HepG2 (cell line): ENCODE results near the gene ACVR1C. TPM values are rescaled to one million over a fixed set of nuclear protein-coding genes. Genes with fewer than 3 reads are reported as not detected.

Experiments
- ATAC-seq: fragments of 200-7000 bp; cut with Tn5 transposase; 3 replicates; pipeline ENCODE4 v1.9.1; 2020; ENCODE audit warnings: mild to moderate bottlenecking, moderate library complexity
- BruUV-seq: library from RNA; stranded (reverse); fragments of 400-500 nt; replicated peaks from 2 replicates; lab custom pipeline; 2021; lab: Mats Ljungman, UMichigan
- CTCF ChIA-PET: fragments of 300-600 bp; formaldehyde crosslinking; extraction: SDS; loops from one replicate; lab custom pipeline; 2021; ENCODE audit warnings: low total read pairs, inconsistent platforms, low intra/inter-chr PET ratio; lab: Yijun Ruan, JAX
- POLR2A ChIA-PET: fragments of 350-600 bp; sonication (Branson Sonifier 250); formaldehyde crosslinking; loops from one replicate; lab custom pipeline; 2020; ENCODE audit warnings: antibody characterized with exemption, inconsistent platforms; lab: Yijun Ruan, JAX
- DNase-seq: peaks from one replicate; pipeline ENCODE4 v3.0.0-alpha.2; 2015; ENCODE audit warnings: low spot score
- FAIRE-seq: peaks from 3 replicates; lab custom pipeline; 2011; peaks lifted over from hg19 to GRCh38; lab: Jason Lieb, UNC
- H2AFZ ChIP-seq: one replicate; pipeline ENCODE4 v1.6.1; 2011; ENCODE audit warnings: low read length, inconsistent platforms
- H3K27ac ChIP-seq: fragments of 300-600 bp; 3 replicates; pipeline ENCODE4 v1.8.0; 2011; ENCODE audit warnings: mixed run types, mild to moderate bottlenecking, mixed read lengths, low read length, inconsistent platforms; ENCODE audit not compliant: insufficient read depth; ENCODE audit errors: extremely low read length
- H3K27me3 ChIP-seq, 2 experiments: fragments of 200-600 bp in 1 of 2; 2 replicates in 1 of 2; 3 replicates in 1 of 2; pipeline versions ENCODE4 v1.6.0 to v1.8.0; 2011; ENCODE audit warnings: low read length in 2 of 2, mild to moderate bottlenecking in 2 of 2, moderate library complexity in 2 of 2, inconsistent platforms in 1 of 2; ENCODE audit not compliant: insufficient read depth in 2 of 2, control insufficient read depth in 1 of 2
- H3K36me3 ChIP-seq, 2 experiments: fragments of 200-600 bp in 1 of 2; replicated peaks in 1 of 2; 2 replicates in 1 of 2; 3 replicates in 1 of 2; pipeline versions ENCODE4 v1.5.1 to v1.8.0; 2011; ENCODE audit warnings: low read length in 2 of 2, inconsistent platforms in 1 of 2; ENCODE audit not compliant: insufficient read depth in 2 of 2, control insufficient read depth in 1 of 2
- H3K4me1 ChIP-seq: 2 replicates; pipeline ENCODE4 v1.5.1; 2012; ENCODE audit warnings: low read length, inconsistent platforms; ENCODE audit not compliant: insufficient read depth
- H3K4me2 ChIP-seq: 2 replicates; pipeline ENCODE4 v1.6.0; 2011; ENCODE audit warnings: low read depth, low read length, inconsistent platforms
- H3K4me3 ChIP-seq, 3 experiments: fragments of 200-600 bp in 1 of 3; sonication (generic), shearing (Covaris generic) in 1 of 3; replicated peaks in 1 of 3; 2 replicates each; pipeline ENCODE4 v1.5.1; 2011 to 2016; ENCODE audit warnings: low read length in 3 of 3, inconsistent platforms in 2 of 3, low read depth in 2 of 3, mild to moderate bottlenecking in 2 of 3, control low read depth in 1 of 3, mixed read lengths in 1 of 3; ENCODE audit not compliant: insufficient read depth in 1 of 3
- H3K79me2 ChIP-seq: one replicate; pipeline ENCODE4 v1.6.1; 2011; ENCODE audit warnings: low read length, inconsistent platforms; ENCODE audit not compliant: insufficient read depth
- H3K9ac ChIP-seq: 2 replicates; pipeline ENCODE4 v1.6.0; 2011; ENCODE audit warnings: mild to moderate bottlenecking, low read depth, low read length, inconsistent platforms; ENCODE audit not compliant: insufficient read depth
- H3K9me3 ChIP-seq: 2 replicates; pipeline ENCODE4 v1.5.1; 2012; ENCODE audit warnings: mild to moderate bottlenecking, low read length
- H4K20me1 ChIP-seq: 2 replicates; pipeline ENCODE4 v1.6.0; 2011; ENCODE audit warnings: inconsistent platforms, mild to moderate bottlenecking, low read length, moderate library complexity; ENCODE audit not compliant: insufficient read depth
- EZH2 ChIP-seq: conservative IDR thresholded peaks from 2 replicates; pipeline ENCODE4 v1.6.1; 2012; ENCODE audit warnings: mild to moderate bottlenecking, low read depth, low read length, moderate library complexity
- FOSL1 ChIP-seq: sonication (generic); formaldehyde crosslinking; IDR thresholded peaks from 2 replicates; pipeline ENCODE4 v1.9.0; 2021; ENCODE audit warnings: missing genetic modification reagents, borderline replicate concordance
- GATAD2A ChIP-seq: IDR thresholded peaks from 2 replicates; pipeline ENCODE4 v1.6.1; 2016
- KAT8 ChIP-seq: IDR thresholded peaks from 2 replicates; pipeline ENCODE4 v1.6.1; 2016; ENCODE audit warnings: missing genetic modification reagents, missing compliant biosample characterization
- KDM5B ChIP-seq: sonication (generic); formaldehyde crosslinking; IDR thresholded peaks from 2 replicates; pipeline ENCODE4 v1.4.0; 2020; ENCODE audit warnings: missing genetic modification reagents, mild to moderate bottlenecking, borderline replicate concordance
- MED1 ChIP-seq: sonication (generic); formaldehyde crosslinking; IDR thresholded peaks from 2 replicates; pipeline ENCODE4 v1.4.0; 2020; ENCODE audit warnings: missing genetic modification reagents
- MXD4 ChIP-seq: IDR thresholded peaks from 2 replicates; pipeline ENCODE4 v1.6.1; 2016; ENCODE audit warnings: mild to moderate bottlenecking, missing biosample characterization, missing genetic modification reagents
- NAIF1 ChIP-seq: sonication (generic); formaldehyde crosslinking; IDR thresholded peaks from 2 replicates; pipeline ENCODE4 v1.5.0; 2020; ENCODE audit warnings: mild to moderate bottlenecking, missing genetic modification reagents, borderline replicate concordance
- NFKB2 ChIP-seq: sonication (generic); formaldehyde crosslinking; IDR thresholded peaks from 2 replicates; pipeline ENCODE4 v1.4.0; 2020; ENCODE audit warnings: missing genetic modification reagents, borderline replicate concordance
- PCBP2 ChIP-seq: fragments of 200-400 bp; formaldehyde crosslinking; optimal IDR thresholded peaks from 2 replicates; pipeline ENCODE3; 2018; ENCODE audit warnings: low read length, low read depth; ENCODE audit not compliant: poor library complexity, severe bottlenecking
- PHF8 ChIP-seq: sonication (generic); formaldehyde crosslinking; IDR thresholded peaks from 2 replicates; pipeline ENCODE4 v1.5.0; 2020; ENCODE audit warnings: missing genetic modification reagents
- PRMT3 ChIP-seq: sonication (generic); formaldehyde crosslinking; IDR thresholded peaks from 2 replicates; pipeline ENCODE4 v1.8.1; 2022; ENCODE audit warnings: low read depth, mild to moderate bottlenecking, moderate library complexity, missing genetic modification reagents, borderline replicate concordance
- TERF1 ChIP-seq: sonication (generic); formaldehyde crosslinking; IDR thresholded peaks from 2 replicates; pipeline ENCODE4 v1.8.0; 2022; ENCODE audit warnings: mild to moderate bottlenecking, missing genetic modification reagents, moderate library complexity
- THAP11 ChIP-seq: IDR thresholded peaks from 2 replicates; pipeline ENCODE4 v1.6.1; 2016; ENCODE audit warnings: missing biosample characterization, missing genetic modification reagents
- ZNF282 ChIP-seq: fragments of 450-650 bp; IDR thresholded peaks from 2 replicates; pipeline ENCODE4 v1.6.1; 2018; ENCODE audit not compliant: partially characterized antibody
- ZNF430 ChIP-seq: sonication (generic); formaldehyde crosslinking; IDR thresholded peaks from 2 replicates; pipeline ENCODE4 v1.9.0; 2021; ENCODE audit warnings: mild to moderate bottlenecking, missing genetic modification reagents
- ZNF451 ChIP-seq: sonication (generic); formaldehyde crosslinking; IDR thresholded peaks from 2 replicates; pipeline ENCODE4 v1.5.0; 2020; ENCODE audit warnings: mild to moderate bottlenecking, missing genetic modification reagents
- ZNF83 ChIP-seq: sonication (generic); formaldehyde crosslinking; IDR thresholded peaks from 2 replicates; pipeline ENCODE4 v1.4.0; 2020; ENCODE audit warnings: missing genetic modification reagents, mild to moderate bottlenecking, borderline replicate concordance
- WGBS: methylation state at CpG from one replicate; pipeline ENCODE4 v1.1.6; 2017; ENCODE audit warnings: low lambda C conversion rate; 5-methylcytosine and 5-hydroxymethylcytosine counted together
- in situ Hi-C: cut with HindIII; loops from 2 replicates; pipeline ENCODE4 v1.10.0; 2017; ENCODE audit warnings: low pct_unique_long_range_greater_than_20kb; ENCODE audit not compliant: extremely low pct_ligation_motif_present
- intact Hi-C: fragments of 100-400 bp; cut with micrococcal nuclease; formaldehyde crosslinking; loops from one replicate; pipeline ENCODE4 v1.10.0; 2022; ENCODE audit not compliant: unreplicated experiment
- polyA plus RNA-seq, 8 experiments: library from polyadenylated mRNA; depleted of rRNA in 3 of 8; stranded (reverse) in 7 of 8; unstranded in 1 of 8; fragments of >200 nt; fragmentation: Illumina TruSeq in 4 of 8; extraction: Trizol in 4 of 8; gene quantifications; 2 replicates each; pipeline versions ENCODE4 v1.2.1 to v1.2.3, GENCODE V29; 2011 to 2016; ENCODE audit warnings: low read depth in 4 of 8, missing spikeins in 1 of 8, mixed read lengths in 1 of 8; ENCODE audit not compliant: insufficient read depth in 1 of 8
- total RNA-seq, 5 experiments: library from RNA; depleted of rRNA; stranded (reverse); fragments of >200 nt; fragmentation: Illumina TruSeq; extraction: Trizol; gene quantifications; 2 replicates each; pipeline ENCODE4 v1.2.3, GENCODE V29; 2016; ENCODE audit warnings: low read depth in 1 of 5

The ACVR1C gene
- total and polyA plus RNA-seq, 2 of the 13 experiments (the other 11 are each of a cell fraction or from before 2014, with no cell fraction given) = 0.05 to 1.0 TPM

GRCh38 chr2:157540102-157540501 lies 88.6 kb downstream of the ACVR1C start:
- H3K9me3 ChIP-seq = no peaks in the 10 kb centered on the region
- no peak overlapping the region for H3K4me2 ChIP-seq
- DNase-seq = no peak
- no peaks in the 10 kb centered on the region for H3K79me2 ChIP-seq
- no peak overlapping the region for H3K9ac ChIP-seq
- WGBS = 68% methylated on average over 5 of the region's 5 CpGs
- no peak for TF ChIP-seq NAIF1
- no peak for TF ChIP-seq ZNF430 (CRISPR knock-in tag)
- TF ChIP-seq FOSL1 (CRISPR knock-in tag) = no peak
- TF ChIP-seq GATAD2A (CRISPR knock-in tag) = no peak
- TF ChIP-seq THAP11 = no peak
- in situ Hi-C loops = no loop called here
- H2AFZ ChIP-seq = no peak overlapping the region
- FAIRE-seq = no peak
- H4K20me1 ChIP-seq = no peaks in the 10 kb centered on the region
- no peak for ATAC-seq
- H3K27me3 ChIP-seq = no peaks in the 10 kb centered on the region; a peak in 1 of 5 replicates
- POLR2A ChIA-PET = no interaction called here
- no peaks in the 10 kb centered on the region for H3K36me3 ChIP-seq
- BruUV-seq = no TSS peak
- intact Hi-C loops = no loop called here
- no peaks in the 10 kb centered on the region for H3K4me1 ChIP-seq
- H3K27ac ChIP-seq = no peak overlapping the region
- CTCF ChIA-PET = no interaction called here
- H3K4me3 ChIP-seq = no peak overlapping the region

- H3K36me3 ChIP-seq = no peaks in the 10 kb centered on the region
- no peak for ATAC-seq
- H4K20me1 ChIP-seq = no peaks in the 10 kb centered on the region
- no peaks in the 10 kb centered on the region for H3K4me1 ChIP-seq
- no peak overlapping the region for H3K27ac ChIP-seq
- BruUV-seq = no TSS peak
- no peak overlapping the region for H3K9ac ChIP-seq
- H3K9me3 ChIP-seq = no peaks in the 10 kb centered on the region
- H3K79me2 ChIP-seq = no peaks in the 10 kb centered on the region
- POLR2A ChIA-PET = no interaction called here
- no peak overlapping the region for H2AFZ ChIP-seq
- FAIRE-seq = no peak
- no peaks in the 10 kb centered on the region; a peak in 1 of 5 replicates for H3K27me3 ChIP-seq
- in situ Hi-C loops (no loop called here), intact Hi-C loops (no loop called here)
- CTCF ChIA-PET = no interaction called here
- WGBS = 18% methylated on average over 1 of the region's 1 CpG
- DNase-seq = no peak
- no peak overlapping the region for H3K4me2 ChIP-seq
- H3K4me3 ChIP-seq = no peak overlapping the region
- TF ChIP-seq KAT8 (CRISPR knock-in tag) (no peak), NFKB2 (CRISPR knock-in tag) (no peak), ZNF282 (no peak), PHF8 (CRISPR knock-in tag) (no peak), KDM5B (CRISPR knock-in tag) (no peak), MED1 (CRISPR knock-in tag) (no peak), PRMT3 (CRISPR knock-in tag) (no peak), ZNF83 (no peak), EZH2 (no peak), TERF1 (CRISPR knock-in tag) (no peak), PCBP2 (no peak), ZNF451 (CRISPR knock-in tag) (no peak), MXD4 (CRISPR knock-in tag) (no peak)
These were observed 90.6 kb downstream of the ACVR1C start for GRCh38 chr2:157538064-157538463.
